Transverse colon (tissue), 3 donors: Measurements from ENCODE around the gene NASP.

ENCODE experiments used
- EP300 ChIP-seq: sonication (generic); formaldehyde crosslinking; IDR thresholded peaks from one replicate; pipeline ENCODE4 v1.6.1; 2017; ENCODE audit warnings: antibody characterized with exemption, low read depth
- TF ChIP-seq, protein P1 (sequence below), 5 experiments: fragments of 200-600 bp in 3 of 5; fragments of 450-650 bp in 2 of 5; sonication (generic) in 3 of 5; IDR thresholded peaks; 1 replicate in 2 of 5; 2 replicates in 3 of 5; pipeline ENCODE4 v1.5.1; 2016 to 2017; ENCODE audit warnings: antibody characterized with exemption in 5 of 5, inconsistent platforms in 3 of 5, mild to moderate bottlenecking in 2 of 5, moderate library complexity in 1 of 5

GRCh38 chr1:45610589-45611226 is 26.9 kb downstream of the NASP start:
- TF ChIP-seq, protein P1, sequence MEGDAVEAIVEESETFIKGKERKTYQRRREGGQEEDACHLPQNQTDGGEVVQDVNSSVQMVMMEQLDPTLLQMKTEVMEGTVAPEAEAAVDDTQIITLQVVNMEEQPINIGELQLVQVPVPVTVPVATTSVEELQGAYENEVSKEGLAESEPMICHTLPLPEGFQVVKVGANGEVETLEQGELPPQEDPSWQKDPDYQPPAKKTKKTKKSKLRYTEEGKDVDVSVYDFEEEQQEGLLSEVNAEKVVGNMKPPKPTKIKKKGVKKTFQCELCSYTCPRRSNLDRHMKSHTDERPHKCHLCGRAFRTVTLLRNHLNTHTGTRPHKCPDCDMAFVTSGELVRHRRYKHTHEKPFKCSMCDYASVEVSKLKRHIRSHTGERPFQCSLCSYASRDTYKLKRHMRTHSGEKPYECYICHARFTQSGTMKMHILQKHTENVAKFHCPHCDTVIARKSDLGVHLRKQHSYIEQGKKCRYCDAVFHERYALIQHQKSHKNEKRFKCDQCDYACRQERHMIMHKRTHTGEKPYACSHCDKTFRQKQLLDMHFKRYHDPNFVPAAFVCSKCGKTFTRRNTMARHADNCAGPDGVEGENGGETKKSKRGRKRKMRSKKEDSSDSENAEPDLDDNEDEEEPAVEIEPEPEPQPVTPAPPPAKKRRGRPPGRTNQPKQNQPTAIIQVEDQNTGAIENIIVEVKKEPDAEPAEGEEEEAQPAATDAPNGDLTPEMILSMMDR (IDR thresholded peaks at IDR 0.05), result no peak
- no peak for TF ChIP-seq EP300
